Activated CD8-positive, alpha-beta memory T cell treated with anti-CD3 and anti-CD28 coated beads for 48 hours (primary cell): Measurements from ENCODE around the gene C2CD4C.
"Not testable (repeated sequence)": the region's sequence is repeated elsewhere in the genome, so short reads cannot be mapped to it uniquely, and the experiment has no call there.

ENCODE experiments used
- DNase-seq, 3 experiments: peaks; one replicate each; pipeline ENCODE4 v3.0.0-alpha.2; 2020; ENCODE audit warnings: low read depth in 2 of 3, low spot score in 2 of 3

C2CD4C gene

GRCh38 chr19:438416-438958, 29.5 kb upstream of the C2CD4C start:
- no peak for DNase-seq

- DNase-seq, result no peak
These were observed 28.1 kb upstream of the C2CD4C start for GRCh38 chr19:437041-437440.

- DNase-seq, result no peak
These were observed 27.5 kb upstream of the C2CD4C start for GRCh38 chr19:436413-436950.

GRCh38 chr19:435707-436412, 26.9 kb upstream of the C2CD4C start:
- no peak for DNase-seq

- no peak for DNase-seq
These were observed 26.2 kb upstream of the C2CD4C start for GRCh38 chr19:435056-435706.

GRCh38 chr19:434152-434960, 25.4 kb upstream of the C2CD4C start:
- DNase-seq, result no peak

GRCh38 chr19:430701-431100, 21.8 kb upstream of the C2CD4C start:
- DNase-seq, result no peak

GRCh38 chr19:428149-428548, 19.2 kb upstream of the C2CD4C start:
- no peak for DNase-seq

GRCh38 chr19:427675-428074, 18.7 kb upstream of the C2CD4C start:
- DNase-seq, result not testable (repeated sequence)

GRCh38 chr19:426725-427445, 17.9 kb upstream of the C2CD4C start:
- no peak for DNase-seq

GRCh38 chr19:425056-425455, 16.1 kb upstream of the C2CD4C start:
- no peak for DNase-seq

GRCh38 chr19:424546-424945, 15.6 kb upstream of the C2CD4C start:
- no peak for DNase-seq

- DNase-seq, result no peak
These were observed 14.9 kb upstream of the C2CD4C start for GRCh38 chr19:423691-424466.

GRCh38 chr19:422917-423226, 13.9 kb upstream of the C2CD4C start:
- not testable (repeated sequence) for DNase-seq

- DNase-seq, result no peak
These were observed 13.4 kb upstream of the C2CD4C start for GRCh38 chr19:422213-422916.

- DNase-seq, result no peak
These were observed 11.0 kb upstream of the C2CD4C start for GRCh38 chr19:419721-420515.

- no peak for DNase-seq
These were observed 10.1 kb upstream of the C2CD4C start for GRCh38 chr19:418761-419671.

- DNase-seq, result no peak
These were observed 7.5 kb upstream of the C2CD4C start for GRCh38 chr19:416416-416815.
